HCT116 (cell line): ENCODE results near the gene PLAAT2.

Experiments used
- CTCF ChIP-seq, 3 experiments: fragments of 200-600 bp in 1 of 3; sonication (generic) in 1 of 3; IDR thresholded peaks in 2 of 3; conservative IDR thresholded peaks in 1 of 3; 2 replicates each; pipeline ENCODE4 v1.5.1; 2012 to 2017; ENCODE audit warnings: low read depth in 2 of 3, low read length in 2 of 3, antibody characterized with exemption in 1 of 3, borderline replicate concordance in 1 of 3, control low read depth in 1 of 3, mild to moderate bottlenecking in 1 of 3, mixed read lengths in 1 of 3, mixed run types in 1 of 3, moderate library complexity in 1 of 3; ENCODE audit not compliant: insufficient read depth in 1 of 3
- ELF1 ChIP-seq: IDR thresholded peaks from 2 replicates; pipeline ENCODE4 v1.6.1; 2012; ENCODE audit warnings: low read depth, borderline replicate concordance
- EZH2 ChIP-seq: fragments of 200-600 bp; sonication (generic); IDR thresholded peaks from 2 replicates; pipeline ENCODE4 v1.6.1; 2017; ENCODE audit warnings: antibody characterized with exemption, mixed run types
- POLR2A ChIP-seq: IDR thresholded peaks from 2 replicates; pipeline ENCODE4 v1.7.0; 2011; ENCODE audit warnings: borderline replicate concordance; ENCODE audit not compliant: insufficient read depth, insufficient read length; ENCODE audit errors: extremely low read depth
- POLR2AphosphoS5 ChIP-seq: IDR thresholded peaks from 2 replicates; pipeline ENCODE4 v1.6.1; 2011; ENCODE audit warnings: mild to moderate bottlenecking, low read depth, low read length, moderate library complexity
- TCF7L2 ChIP-seq: IDR thresholded peaks from 2 replicates; pipeline ENCODE4 v1.7.0; 2011; ENCODE audit warnings: borderline replicate concordance, inconsistent platforms; ENCODE audit not compliant: insufficient read depth, insufficient read length; ENCODE audit errors: extremely low read depth
- TF ChIP-seq, protein P1 (sequence below): IDR thresholded peaks from 2 replicates; pipeline ENCODE4 v1.6.1; 2012

DNA sequence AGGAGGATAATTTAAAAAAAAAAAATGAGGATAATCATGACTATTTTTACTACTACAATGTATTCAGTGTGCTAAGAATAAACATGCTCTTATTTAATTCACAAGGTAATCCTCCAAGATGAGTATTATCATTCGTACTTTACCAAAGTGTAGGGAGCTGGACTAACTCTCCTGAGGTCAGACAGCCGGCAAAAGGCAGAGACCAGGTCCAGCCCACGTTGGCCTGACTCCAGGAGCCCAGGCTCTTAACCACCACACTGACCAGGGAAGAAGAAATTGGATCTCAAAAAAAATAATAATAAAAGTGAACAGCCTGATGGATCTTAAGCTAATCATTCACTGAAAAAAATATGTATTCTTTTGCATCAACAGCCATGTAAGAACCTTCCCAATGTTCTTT lies 25.8 kb upstream of the PLAAT2 start:
- no peak for TF ChIP-seq CTCF (IDR thresholded peaks at IDR 0.05 in 2 of 3, conservative IDR thresholded peaks at IDR 0.05 in 1 of 3; ENCODE audit: borderline replicate concordance in 1 of 3, insufficient read depth in 1 of 3, low read depth in 2 of 3, low read length in 2 of 3)
- no peak for TF ChIP-seq TCF7L2
- no peak for TF ChIP-seq ELF1
- TF ChIP-seq POLR2AphosphoS5 = no peak
- TF ChIP-seq POLR2A = no peak
- no peak for TF ChIP-seq EZH2
- TF ChIP-seq, protein P1, sequence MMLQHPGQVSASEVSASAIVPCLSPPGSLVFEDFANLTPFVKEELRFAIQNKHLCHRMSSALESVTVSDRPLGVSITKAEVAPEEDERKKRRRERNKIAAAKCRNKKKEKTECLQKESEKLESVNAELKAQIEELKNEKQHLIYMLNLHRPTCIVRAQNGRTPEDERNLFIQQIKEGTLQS = no peak
